Osteocyte (in vitro differentiated cells): ENCODE measurements around the gene ZNF638. TPM values are rescaled to one million over a fixed set of nuclear protein-coding genes. Genes with fewer than 3 reads are reported as not detected.

Source experiments
- DNase-seq: peaks from one replicate; pipeline ENCODE4 v3.0.0; 2021; ENCODE audit warnings: mixed read lengths; ENCODE audit not compliant: unreplicated experiment; ENCODE audit errors: extremely low spot score
- H3K27ac Mint-ChIP-seq: one replicate; pipeline ENCODE4 v1.8.0; 2021; ENCODE audit warnings: mild to moderate bottlenecking, mixed read lengths; ENCODE audit not compliant: unreplicated experiment
- H3K27me3 Mint-ChIP-seq: one replicate; pipeline ENCODE4 v1.8.0; 2021; ENCODE audit warnings: mixed read lengths; ENCODE audit not compliant: unreplicated experiment
- H3K36me3 Mint-ChIP-seq: one replicate; pipeline ENCODE4 v1.8.0; 2021; ENCODE audit warnings: mixed read lengths; ENCODE audit not compliant: unreplicated experiment
- H3K4me1 Mint-ChIP-seq: one replicate; pipeline ENCODE4 v1.8.0; 2021; ENCODE audit warnings: mixed read lengths; ENCODE audit not compliant: unreplicated experiment
- H3K4me3 Mint-ChIP-seq: one replicate; pipeline ENCODE4 v1.8.0; 2021; ENCODE audit warnings: mild to moderate bottlenecking, moderate library complexity, mixed read lengths; ENCODE audit not compliant: unreplicated experiment
- H3K9me3 Mint-ChIP-seq: one replicate; pipeline ENCODE4 v1.8.0; 2021; ENCODE audit warnings: mixed read lengths; ENCODE audit not compliant: unreplicated experiment
- total RNA-seq: library from RNA; stranded (reverse); gene quantifications from 2 replicates; pipeline ENCODE4 v1.2.1, GENCODE V29; 2021
- TF ChIP-seq, protein P1 (sequence below): fragments of 200-600 bp; sonication (generic); IDR thresholded peaks from 2 replicates; pipeline ENCODE4 v1.5.0; 2021; ENCODE audit warnings: antibody characterized with exemption, mild to moderate bottlenecking, moderate library complexity

ZNF638 gene
- total RNA-seq, 1 donor from 2014 or later, result 123 TPM

DNA sequence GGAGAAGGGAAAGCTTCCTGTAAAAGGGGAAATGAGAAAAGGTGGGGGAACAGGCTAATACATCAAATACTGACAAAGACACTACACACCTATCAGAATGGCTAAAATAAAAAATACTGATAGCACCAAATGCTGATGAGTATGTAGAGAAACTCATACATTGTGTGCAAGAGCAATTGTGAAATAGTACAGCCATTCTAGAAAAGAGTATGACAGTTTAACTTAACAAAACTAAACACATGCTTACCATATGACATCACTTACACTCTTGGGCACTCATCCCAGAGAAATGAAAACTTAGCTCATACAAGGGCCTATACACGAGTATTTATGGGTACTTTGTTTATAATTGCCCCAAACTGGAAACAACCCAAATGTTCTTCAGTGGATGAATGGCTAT, 53.4 kb downstream of the ZNF638 start:
- Mint-ChIP-seq H3K4me3 (no peak overlapping the region), H3K27ac (no peak overlapping the region), H3K9me3 (no peaks in the 10 kb centered on the region), H3K4me1 (peaks cover 8% of the 10 kb centered on the region), H3K36me3 (peaks cover 55% of the 10 kb centered on the region), H3K27me3 (no peaks in the 10 kb centered on the region)
- DNase-seq, result no peak
- TF ChIP-seq, protein P1, sequence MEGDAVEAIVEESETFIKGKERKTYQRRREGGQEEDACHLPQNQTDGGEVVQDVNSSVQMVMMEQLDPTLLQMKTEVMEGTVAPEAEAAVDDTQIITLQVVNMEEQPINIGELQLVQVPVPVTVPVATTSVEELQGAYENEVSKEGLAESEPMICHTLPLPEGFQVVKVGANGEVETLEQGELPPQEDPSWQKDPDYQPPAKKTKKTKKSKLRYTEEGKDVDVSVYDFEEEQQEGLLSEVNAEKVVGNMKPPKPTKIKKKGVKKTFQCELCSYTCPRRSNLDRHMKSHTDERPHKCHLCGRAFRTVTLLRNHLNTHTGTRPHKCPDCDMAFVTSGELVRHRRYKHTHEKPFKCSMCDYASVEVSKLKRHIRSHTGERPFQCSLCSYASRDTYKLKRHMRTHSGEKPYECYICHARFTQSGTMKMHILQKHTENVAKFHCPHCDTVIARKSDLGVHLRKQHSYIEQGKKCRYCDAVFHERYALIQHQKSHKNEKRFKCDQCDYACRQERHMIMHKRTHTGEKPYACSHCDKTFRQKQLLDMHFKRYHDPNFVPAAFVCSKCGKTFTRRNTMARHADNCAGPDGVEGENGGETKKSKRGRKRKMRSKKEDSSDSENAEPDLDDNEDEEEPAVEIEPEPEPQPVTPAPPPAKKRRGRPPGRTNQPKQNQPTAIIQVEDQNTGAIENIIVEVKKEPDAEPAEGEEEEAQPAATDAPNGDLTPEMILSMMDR, result no peak

DNA sequence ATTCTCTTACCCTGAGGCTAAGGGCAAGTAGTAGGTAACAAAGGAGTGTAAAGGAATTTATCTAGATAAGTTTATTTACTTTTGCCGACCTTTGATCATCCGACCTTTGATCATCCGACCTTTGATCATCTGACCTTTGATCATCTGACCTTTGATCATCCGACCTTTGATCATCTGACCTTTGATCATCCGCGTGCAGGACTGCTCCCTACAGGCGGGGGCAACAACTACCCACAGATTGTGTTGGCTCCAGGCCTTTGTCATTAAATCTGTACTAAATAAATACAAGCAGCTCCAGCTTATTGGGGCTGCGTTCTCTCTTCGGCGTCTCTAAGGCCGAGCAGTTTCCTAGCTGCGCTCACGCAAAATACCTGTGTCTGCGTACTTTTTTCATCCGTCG, 56.6 kb downstream of the ZNF638 start:
- Mint-ChIP-seq H3K4me3 (no peak overlapping the region), H3K36me3 (peaks cover 36% of the 10 kb centered on the region), H3K27me3 (no peaks in the 10 kb centered on the region), H3K4me1 (peaks cover 8% of the 10 kb centered on the region), H3K27ac (no peak overlapping the region), H3K9me3 (no peaks in the 10 kb centered on the region)
- no peak for DNase-seq
- TF ChIP-seq, protein P1, result no peak

DNA sequence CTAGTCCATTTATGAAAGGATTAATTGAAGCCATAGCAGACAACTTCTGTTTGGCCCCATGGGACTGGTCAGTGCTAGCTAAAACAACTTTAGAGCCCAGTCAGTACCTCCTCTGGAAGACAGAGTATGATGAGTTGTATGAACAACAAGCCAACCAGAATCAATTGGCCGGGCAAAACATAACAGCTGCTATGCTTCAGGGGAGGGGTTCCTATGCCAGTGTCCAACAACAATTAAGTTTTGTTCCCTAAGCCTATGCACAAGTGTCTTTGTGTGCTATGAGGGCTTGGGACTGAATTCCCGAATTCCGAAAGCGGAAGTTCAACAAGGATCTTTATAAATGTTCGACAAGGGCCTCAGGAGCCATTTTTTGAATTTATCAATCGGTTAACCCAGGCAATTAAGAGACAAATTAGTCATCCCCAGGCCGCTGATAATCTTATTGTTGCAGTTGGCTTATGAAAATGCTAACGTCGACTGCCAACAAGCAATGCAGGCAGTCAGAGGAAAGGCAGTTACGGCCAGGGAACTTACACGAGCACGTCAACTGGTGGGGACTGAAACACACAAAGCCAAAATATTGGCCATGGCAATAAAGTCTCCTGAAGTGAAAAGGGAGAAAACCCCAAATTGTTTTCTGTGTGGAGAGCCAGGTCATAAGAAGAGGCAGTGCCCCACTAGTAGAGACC, 57.9 kb downstream of the ZNF638 start:
- DNase-seq, result no peak
- H3K36me3 Mint-ChIP-seq, result peaks cover 37% of the 10 kb centered on the region
- H3K27ac Mint-ChIP-seq, result no peak overlapping the region
- H3K9me3 Mint-ChIP-seq, result no peaks in the 10 kb centered on the region
- H3K4me1 Mint-ChIP-seq, result peaks cover 3% of the 10 kb centered on the region
- TF ChIP-seq, protein P1, result no peak
- no peak overlapping the region for H3K4me3 Mint-ChIP-seq
- no peaks in the 10 kb centered on the region for H3K27me3 Mint-ChIP-seq

DNA sequence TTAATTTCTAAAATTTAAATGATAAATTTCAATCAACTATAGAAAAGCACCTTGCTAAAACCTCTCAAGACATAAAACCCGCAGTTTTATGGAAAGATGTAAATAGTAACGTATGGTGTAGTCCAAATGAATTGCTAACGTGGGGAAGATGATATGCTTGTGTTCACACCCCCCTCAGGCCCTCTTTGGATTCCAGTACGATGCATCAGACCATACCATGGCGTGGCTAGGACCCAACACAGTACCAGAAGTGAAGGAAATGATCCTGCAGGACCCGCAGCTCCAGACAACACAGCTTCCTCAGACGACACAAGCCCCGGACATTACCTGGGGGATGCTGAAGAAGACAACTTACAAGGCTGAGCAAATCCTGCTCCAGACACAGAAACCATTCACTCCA, 61.6 kb downstream of the ZNF638 start:
- no peak overlapping the region for H3K4me3 Mint-ChIP-seq
- H3K9me3 Mint-ChIP-seq, result no peaks in the 10 kb centered on the region
- no peaks in the 10 kb centered on the region for H3K4me1 Mint-ChIP-seq
- TF ChIP-seq, protein P1, result no peak
- H3K27me3 Mint-ChIP-seq, result no peaks in the 10 kb centered on the region
- no peak overlapping the region for H3K27ac Mint-ChIP-seq
- peaks cover 47% of the 10 kb centered on the region for H3K36me3 Mint-ChIP-seq
- DNase-seq, result no peak

DNA sequence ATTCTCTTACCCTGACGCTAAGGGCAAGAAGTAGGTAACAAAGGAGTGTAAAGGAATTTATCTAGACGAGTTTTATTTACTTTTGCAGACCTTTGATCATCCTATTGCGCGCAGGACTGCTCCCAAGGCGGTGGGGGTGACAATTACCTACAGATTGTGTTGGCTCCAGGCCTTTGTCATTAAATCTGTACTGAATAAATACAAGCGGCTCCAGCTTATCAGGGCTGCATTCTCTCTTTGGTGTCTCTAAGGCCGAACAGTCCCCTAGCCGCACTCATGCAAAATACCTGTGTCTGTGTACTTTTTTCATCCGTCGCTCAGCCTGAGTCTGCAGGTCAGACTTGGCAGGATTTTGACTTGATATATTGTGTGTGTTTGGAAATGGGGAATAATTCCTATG, 63.9 kb downstream of the ZNF638 start:
- DNase-seq, result no peak
- Mint-ChIP-seq H3K9me3 (no peaks in the 10 kb centered on the region), H3K4me1 (no peaks in the 10 kb centered on the region), H3K4me3 (no peak overlapping the region), H3K27me3 (no peaks in the 10 kb centered on the region), H3K27ac (no peak overlapping the region), H3K36me3 (peaks cover 52% of the 10 kb centered on the region)
- TF ChIP-seq, protein P1, result no peak
